Astrocyte of the spinal cord (primary cell): ENCODE measurements around the gene RPRM.

ENCODE experiments used
- DNase-seq: peaks from one replicate; pipeline ENCODE4 v3.0.0; 2011; ENCODE audit warnings: low read depth, low spot score
- H3K4me3 ChIP-seq: 2 replicates; pipeline ENCODE4 v1.5.1; 2011; ENCODE audit warnings: low read depth, mild to moderate bottlenecking, low read length, moderate library complexity
- in situ Hi-C: cut with HindIII; loops from 2 replicates; pipeline ENCODE4 v1.10.0; 2017; ENCODE audit warnings: low sequenced_read_pairs
- TF ChIP-seq, protein P1 (sequence below): IDR thresholded peaks from 2 replicates; pipeline ENCODE4 v1.5.1; 2012; ENCODE audit warnings: low read depth, mild to moderate bottlenecking, low read length, inconsistent platforms

RPRM gene

DNA sequence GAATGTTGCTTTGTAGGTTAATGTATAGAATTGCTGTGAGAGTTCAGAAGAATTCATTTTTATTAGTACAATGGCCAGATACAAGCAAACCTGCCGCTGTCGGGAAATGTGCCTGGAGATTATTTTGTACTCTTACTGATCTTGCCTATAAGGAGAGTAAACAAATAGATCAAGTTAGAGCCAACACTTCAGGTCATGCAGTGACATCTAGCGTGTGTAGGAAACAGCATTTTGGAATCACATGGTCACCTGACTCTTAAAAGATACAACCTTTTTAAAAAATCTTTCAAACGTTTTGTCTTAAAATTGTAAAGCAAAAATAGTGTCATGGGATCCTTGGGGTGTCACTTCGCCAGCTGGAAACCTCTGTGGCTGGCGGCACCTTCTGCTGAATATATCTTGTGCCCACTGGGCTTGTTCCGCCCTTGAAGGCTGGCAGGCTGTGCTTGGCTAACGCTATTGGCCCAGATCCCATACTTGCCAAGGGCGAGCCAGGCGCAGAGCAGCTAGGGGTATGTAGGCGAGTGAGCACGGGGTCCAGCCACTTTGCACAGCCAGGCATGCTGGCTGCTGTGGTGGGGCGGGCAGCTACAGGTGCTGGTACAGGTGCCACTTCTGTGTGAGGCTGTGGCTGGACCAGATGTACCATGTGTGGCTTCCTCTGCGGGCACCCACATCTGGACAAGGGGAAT is 19.5 kb upstream of the RPRM start:
- H3K4me3 ChIP-seq: no peak overlapping the region

DNA sequence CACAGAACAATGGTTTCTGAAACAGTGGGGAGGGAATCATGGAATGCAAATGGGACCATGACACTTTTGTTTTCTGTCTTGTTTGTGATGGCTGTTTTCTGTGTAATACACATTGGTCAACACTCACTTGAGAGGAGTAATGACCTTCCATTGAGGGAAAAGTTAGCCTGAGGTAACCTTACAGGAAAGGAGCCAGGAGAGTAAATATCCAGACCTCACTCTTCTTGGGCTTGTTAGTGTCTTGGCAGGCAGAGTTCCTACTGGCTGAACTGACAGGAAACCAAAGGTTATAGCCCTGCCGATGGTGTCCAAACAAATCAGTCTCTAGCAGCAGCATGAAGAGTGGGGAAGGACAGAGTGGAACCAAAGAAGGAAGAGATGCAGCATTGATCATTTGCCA is 17.2 kb upstream of the RPRM start:
- no peak overlapping the region for H3K4me3 ChIP-seq
- in situ Hi-C loops: no loop called here
- no peak for DNase-seq
- TF ChIP-seq, protein P1, sequence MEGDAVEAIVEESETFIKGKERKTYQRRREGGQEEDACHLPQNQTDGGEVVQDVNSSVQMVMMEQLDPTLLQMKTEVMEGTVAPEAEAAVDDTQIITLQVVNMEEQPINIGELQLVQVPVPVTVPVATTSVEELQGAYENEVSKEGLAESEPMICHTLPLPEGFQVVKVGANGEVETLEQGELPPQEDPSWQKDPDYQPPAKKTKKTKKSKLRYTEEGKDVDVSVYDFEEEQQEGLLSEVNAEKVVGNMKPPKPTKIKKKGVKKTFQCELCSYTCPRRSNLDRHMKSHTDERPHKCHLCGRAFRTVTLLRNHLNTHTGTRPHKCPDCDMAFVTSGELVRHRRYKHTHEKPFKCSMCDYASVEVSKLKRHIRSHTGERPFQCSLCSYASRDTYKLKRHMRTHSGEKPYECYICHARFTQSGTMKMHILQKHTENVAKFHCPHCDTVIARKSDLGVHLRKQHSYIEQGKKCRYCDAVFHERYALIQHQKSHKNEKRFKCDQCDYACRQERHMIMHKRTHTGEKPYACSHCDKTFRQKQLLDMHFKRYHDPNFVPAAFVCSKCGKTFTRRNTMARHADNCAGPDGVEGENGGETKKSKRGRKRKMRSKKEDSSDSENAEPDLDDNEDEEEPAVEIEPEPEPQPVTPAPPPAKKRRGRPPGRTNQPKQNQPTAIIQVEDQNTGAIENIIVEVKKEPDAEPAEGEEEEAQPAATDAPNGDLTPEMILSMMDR: no peak

More for the DNA sequence above, 19.5 kb upstream of the RPRM start:
- TF ChIP-seq, protein P1: no peak
- no peak for DNase-seq
- in situ Hi-C loops: no loop called here

DNA sequence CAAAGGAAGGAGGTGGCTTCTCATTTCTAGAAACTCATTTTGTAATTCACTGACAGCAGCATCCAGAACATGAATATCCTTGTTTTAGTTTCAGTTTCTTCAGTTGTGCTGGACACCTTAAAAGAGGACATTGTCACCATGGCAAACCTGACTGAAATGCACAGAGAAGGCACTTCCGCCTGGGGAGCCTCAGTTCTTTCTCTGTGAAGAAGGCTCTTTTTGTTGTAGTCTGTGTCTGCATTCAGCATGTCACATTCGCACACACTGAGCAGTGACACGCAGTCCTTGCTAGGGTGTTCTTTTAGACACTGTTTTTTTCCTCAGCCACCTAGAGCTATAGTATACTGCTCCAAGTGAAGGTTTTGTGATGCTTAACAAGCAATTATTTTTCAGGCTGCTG is 9.5 kb upstream of the RPRM start:
- TF ChIP-seq, protein P1: no peak
- no peak overlapping the region for H3K4me3 ChIP-seq
- in situ Hi-C loops: no loop called here
- no peak for DNase-seq

DNA sequence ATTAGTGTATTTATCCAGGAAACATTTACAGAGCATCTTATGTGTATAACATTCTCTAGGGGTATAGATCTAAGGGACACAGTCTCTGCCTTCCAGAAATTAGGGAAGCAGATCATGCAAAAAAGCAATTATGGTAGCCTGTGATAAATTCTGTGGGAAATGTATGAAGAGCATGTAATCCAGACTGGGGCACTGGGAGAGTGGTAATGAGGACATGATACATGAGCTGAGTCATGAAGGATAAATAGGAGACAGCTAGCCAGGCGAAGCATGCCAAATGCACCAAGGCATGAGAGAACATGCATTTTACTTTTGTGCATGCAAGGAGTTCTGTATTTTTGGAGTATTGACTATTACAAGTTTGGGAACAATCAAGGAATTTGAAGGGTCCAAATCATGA is 8.9 kb upstream of the RPRM start:
- in situ Hi-C loops: no loop called here
- H3K4me3 ChIP-seq: no peak overlapping the region
- TF ChIP-seq, protein P1: no peak
- no peak for DNase-seq

DNA sequence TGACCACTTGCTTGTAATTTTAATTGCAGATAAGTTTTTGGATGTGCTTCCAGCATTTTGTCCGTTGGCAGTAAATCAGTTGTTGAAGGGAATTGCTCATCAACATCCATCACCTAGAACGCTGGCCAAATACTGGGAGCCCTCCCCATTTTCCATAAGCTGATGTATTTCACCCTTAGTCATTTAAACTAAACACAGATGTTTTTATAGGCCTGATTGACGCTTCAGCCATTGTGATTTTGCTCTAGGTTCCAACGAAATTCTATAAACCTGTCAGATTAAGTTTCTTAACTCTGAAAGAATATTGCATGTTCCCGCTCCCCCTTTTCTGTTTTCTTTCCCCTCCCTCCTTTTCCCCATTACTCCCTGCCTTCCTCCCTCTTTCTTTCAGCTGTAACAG is 1.0 kb upstream of the RPRM start:
- DNase-seq: no peak
- no peak overlapping the region for H3K4me3 ChIP-seq
- in situ Hi-C loops: no loop called here
- TF ChIP-seq, protein P1: no peak

DNA sequence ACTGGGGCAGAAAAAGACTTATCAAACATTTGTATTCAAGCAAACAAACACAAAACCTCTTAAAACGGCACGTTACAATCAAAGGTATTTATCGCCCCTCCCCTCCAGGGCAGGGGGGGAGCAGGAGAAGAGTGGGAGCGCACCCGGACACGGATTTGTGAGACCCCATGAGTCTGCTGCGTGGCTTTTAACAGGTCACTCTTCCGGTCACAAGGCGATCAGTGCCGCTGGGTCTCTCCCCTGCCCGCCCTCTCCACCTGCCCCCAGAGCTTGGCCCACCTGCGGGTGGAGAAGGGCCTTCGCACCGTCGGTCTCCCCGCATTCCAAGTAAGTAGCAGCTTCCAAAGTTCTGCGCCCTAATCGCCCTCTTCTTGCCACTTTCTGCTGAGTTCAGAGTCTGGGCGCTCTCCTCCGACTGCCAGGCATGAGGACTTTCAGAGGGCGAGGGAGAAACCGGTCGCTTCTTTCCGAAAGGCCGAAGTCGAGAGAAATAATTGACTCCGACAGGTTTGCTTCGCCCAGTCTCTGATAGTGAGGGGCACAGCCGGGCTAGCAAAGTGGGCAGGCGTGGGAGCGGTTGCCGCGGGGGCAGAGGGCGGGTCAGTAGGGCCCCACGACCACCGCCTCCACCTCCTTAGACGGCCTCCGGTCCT is 800 bp downstream of the RPRM start:
- TF ChIP-seq, protein P1: no peak
- H3K4me3 ChIP-seq: peak overlapping the region; percentile 40
- in situ Hi-C loops: no loop called here
- DNase-seq: no peak
